ENCODE measurements around the gene FOXE3. TPM values are rescaled to one million over a fixed set of nuclear protein-coding genes. Genes with fewer than 3 reads are reported as not detected.
A peak's percentile ranks its signal among the peaks of the same experiment; 100 is the strongest.

FOXE3 gene
- total RNA-seq, 2 donors from 2014 or later, result not detected

DNA sequence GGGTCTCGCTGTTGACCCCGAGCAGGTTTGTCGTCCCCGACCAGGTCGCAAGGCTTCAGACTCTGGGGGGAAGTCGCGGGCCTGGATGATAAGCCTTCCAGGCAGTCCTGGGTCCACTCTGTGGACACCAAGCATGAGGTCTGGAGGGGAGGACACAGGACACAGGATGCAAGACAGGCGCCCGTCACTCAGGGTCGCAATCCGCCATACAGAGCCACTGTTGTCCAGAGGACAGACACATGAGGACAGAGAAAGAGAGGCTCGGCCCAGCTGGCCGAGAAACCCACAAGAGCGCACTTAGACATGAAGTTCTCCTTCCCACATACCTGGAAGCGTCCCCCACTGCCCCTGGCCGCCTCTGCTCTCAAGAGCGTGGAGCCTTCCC, 16.9 kb downstream of the FOXE3 start:
- Mint-ChIP-seq H3K27me3 (no peaks in the 10 kb centered on the region), H3K4me1 (peaks cover 38% of the 10 kb centered on the region), H3K36me3 (ENCODE audit: low read depth) (peaks cover 2% of the 10 kb centered on the region), H3K4me3 (peak overlapping the region; percentile 72), H3K27ac (no peak overlapping the region)
- no peaks in the 10 kb centered on the region for H3K9me3 ChIP-seq (ENCODE audit: control insufficient read depth, low read length, poor library complexity, severe bottlenecking)
- DNase-seq (no peak), ATAC-seq (no peak)

DNA sequence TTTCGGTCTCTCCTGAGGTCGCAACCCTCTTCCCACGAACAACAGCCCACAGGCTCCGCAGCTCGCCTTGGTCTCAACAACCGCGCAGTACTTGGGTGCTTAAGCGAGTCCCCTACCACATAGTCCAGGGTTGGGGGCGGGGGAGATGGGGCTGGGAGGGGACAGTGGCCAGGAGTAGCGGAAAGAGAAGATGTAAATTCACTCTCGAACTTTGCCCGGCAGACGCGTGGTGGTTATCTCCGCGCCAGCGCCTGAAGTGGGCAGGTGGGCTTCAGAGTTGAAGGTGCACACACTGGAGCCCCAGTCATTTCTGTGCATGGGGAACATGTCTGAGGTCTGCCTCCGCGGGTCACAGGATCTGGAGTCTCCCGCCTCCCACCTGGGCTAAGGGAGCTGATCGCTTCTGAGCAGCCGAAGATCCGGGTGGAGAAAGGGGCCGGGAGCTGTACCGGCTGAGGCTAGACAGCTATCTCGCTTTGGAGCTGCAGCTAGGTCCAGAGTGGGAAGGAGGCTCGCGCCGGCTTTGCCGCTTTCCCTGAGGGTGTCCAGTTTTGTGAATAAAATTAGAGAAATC, 17.5 kb downstream of the FOXE3 start:
- peaks cover 2% of the 10 kb centered on the region for H3K36me3 Mint-ChIP-seq (ENCODE audit: low read depth)
- H3K4me1 Mint-ChIP-seq, result peaks cover 38% of the 10 kb centered on the region
- DNase-seq (no peak), ATAC-seq (no peak)
- H3K4me3 Mint-ChIP-seq, result peak overlapping the region; percentile 72
- H3K9me3 ChIP-seq (ENCODE audit: control insufficient read depth, low read length, poor library complexity, severe bottlenecking), result no peaks in the 10 kb centered on the region
- H3K27me3 Mint-ChIP-seq, result no peaks in the 10 kb centered on the region
- no peak overlapping the region for H3K27ac Mint-ChIP-seq

DNA sequence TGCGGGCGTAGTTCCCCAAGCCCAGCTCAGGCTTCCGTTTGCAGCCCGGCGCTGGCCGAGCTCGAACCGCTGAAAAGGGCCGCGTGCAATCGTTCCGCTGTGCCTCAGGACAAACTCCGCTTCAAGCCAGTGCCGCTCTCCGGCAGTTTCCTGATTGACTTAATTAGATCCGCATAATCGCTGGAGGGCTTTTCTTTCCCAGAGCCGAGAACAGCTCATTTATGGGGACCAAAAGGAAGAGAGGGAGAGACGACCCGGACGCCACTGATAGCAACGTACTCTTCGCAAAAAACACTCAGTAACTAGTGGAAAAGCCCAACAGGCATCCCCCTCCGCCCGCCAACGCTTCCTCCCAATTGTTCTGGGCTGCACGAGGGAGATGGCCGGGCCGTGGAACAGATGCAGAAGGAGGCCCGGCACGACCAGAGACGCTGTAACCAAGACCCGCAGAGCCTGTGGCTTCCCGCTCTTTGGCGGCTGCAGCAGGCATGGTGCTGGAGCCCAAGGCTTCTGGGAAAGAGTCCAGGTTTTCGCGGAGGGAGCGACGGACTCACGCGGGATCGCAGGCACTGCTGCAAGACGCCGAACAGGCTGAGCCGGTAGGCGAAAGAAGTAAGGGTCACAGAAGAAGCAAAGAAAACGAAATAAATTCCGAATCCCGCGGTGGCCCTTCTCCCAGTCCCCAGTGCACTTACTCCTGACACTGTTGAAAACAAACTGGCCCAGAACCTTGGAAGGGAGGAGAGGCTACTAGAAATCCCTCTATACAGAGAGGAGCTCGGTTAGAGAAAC, 18.2 kb downstream of the FOXE3 start:
- DNase-seq (no peak), ATAC-seq (no peak)
- Mint-ChIP-seq H3K27ac (no peak overlapping the region), H3K4me3 (no peak overlapping the region), H3K36me3 (ENCODE audit: low read depth) (peaks cover 2% of the 10 kb centered on the region), H3K4me1 (peaks cover 36% of the 10 kb centered on the region), H3K27me3 (no peaks in the 10 kb centered on the region)
- no peaks in the 10 kb centered on the region for H3K9me3 ChIP-seq (ENCODE audit: control insufficient read depth, low read length, poor library complexity, severe bottlenecking)

DNA sequence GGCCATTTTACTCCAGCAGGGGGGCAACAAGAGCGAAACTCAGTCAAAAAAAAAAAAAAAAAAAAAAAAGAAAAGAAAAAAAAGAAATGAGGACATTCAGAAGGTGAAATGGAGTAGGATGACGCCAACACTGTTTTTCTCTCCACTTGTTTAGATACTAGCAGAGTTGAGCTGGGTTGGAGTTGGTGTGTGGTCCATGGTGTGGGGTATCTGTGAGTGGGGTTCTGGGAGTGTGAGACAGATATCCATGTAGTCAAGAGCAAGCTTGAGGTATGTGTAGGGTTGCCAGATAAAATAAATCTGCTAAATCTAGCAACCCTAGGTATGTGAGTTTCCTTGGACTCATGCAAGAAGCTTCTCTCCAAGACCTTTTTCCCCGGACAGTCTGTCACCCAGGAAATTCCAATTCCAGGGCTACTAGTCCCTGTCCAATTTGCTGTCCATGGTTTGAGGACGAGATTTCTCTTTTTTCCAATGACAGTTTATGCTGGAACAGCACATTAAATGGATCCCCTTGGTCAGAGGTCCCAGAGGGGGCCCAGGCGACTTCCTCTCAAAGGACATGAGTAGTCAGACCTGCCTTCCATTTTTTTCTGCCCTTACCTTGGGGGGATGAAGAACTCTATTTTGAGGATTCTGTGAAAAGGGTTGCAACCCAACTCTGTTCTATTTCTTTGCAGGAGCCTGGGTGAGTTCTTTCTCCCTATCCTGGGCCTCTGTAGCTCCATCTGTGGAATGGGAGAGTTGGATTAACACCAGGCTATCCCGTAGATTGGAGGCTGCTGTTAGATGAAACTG, 19.6 kb downstream of the FOXE3 start:
- peak overlapping the region; percentile 96 for H3K4me3 Mint-ChIP-seq
- H3K9me3 ChIP-seq (ENCODE audit: control insufficient read depth, low read length, poor library complexity, severe bottlenecking), result no peaks in the 10 kb centered on the region
- no peak for DNase-seq
- peak overlapping the region; percentile 72 for H3K27ac Mint-ChIP-seq
- no peak for ATAC-seq
- H3K36me3 Mint-ChIP-seq (ENCODE audit: low read depth), result peaks cover 2% of the 10 kb centered on the region
- H3K4me1 Mint-ChIP-seq, result peaks cover 36% of the 10 kb centered on the region
- no peaks in the 10 kb centered on the region for H3K27me3 Mint-ChIP-seq

DNA sequence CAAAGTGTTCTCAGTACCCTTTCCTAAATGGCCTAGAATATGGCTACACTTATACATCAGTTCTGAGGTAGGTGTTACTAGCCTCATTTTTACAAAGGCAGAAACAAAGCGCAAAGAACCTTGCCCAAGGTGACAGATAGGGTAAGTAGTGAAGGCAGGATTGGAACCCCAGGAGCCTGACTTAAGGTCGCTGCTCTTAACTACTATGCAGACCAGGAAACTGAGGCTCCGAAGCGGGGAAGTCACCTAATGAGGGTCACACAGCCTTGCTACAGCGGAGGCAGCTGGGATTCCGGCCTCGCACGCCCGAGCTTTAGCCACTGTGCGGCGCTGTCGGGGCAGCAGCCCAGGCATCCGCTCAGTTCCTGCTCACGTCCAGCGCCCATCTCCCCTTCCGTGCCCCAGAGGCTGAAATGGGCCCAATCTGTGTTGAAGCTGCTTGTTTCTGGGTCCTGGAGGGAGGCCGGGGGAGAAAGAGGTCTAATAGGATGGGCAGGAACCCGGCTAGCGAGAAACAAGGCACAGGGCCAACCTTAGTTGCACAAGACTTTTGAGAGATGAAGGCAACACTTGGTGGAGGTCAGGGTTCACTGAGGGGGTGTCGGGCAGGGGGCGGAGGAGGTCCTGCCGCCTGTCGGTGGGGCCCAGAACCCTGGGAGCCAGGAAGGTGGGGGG, 20.4 kb downstream of the FOXE3 start:
- DNase-seq (peak; percentile 58 to 71 (median 67)), ATAC-seq (peak; percentile 30)
- H3K4me3 Mint-ChIP-seq, result peak overlapping the region; percentile 96
- no peaks in the 10 kb centered on the region for H3K9me3 ChIP-seq (ENCODE audit: control insufficient read depth, low read length, poor library complexity, severe bottlenecking)
- no peaks in the 10 kb centered on the region for H3K36me3 Mint-ChIP-seq (ENCODE audit: low read depth)
- H3K27ac Mint-ChIP-seq, result peak overlapping the region; percentile 72
- H3K4me1 Mint-ChIP-seq, result peaks cover 32% of the 10 kb centered on the region
- H3K27me3 Mint-ChIP-seq, result no peaks in the 10 kb centered on the region

DNA sequence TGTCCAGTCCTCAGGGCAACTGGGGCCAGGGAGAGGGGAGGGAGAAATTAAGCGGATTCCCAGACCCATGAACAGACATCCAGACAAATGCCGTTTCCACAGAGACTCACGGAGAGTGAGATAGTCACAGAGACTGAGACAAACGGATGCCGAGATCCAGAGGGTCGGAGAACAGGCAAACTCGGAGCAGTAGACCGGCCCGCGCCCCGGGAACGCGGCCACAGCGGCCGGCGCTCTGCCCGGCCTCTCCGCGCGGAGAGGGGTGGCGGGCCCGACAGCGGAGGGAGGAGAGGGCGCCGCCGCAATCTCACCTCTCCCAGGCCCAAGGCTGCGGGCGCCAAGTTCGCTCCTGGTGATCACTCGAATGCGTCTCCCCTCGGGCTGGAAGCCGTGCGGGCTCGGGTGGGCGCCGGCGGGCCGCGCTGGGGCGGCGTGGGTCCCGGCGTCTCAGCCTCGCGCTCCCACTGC, 20.9 kb downstream of the FOXE3 start:
- ATAC-seq, result peak; percentile 5
- Mint-ChIP-seq H3K27me3 (no peaks in the 10 kb centered on the region), H3K27ac (peak overlapping the region; percentile 72), H3K36me3 (ENCODE audit: low read depth) (no peaks in the 10 kb centered on the region), H3K4me3 (peak overlapping the region; percentile 96), H3K4me1 (peaks cover 32% of the 10 kb centered on the region)
- H3K9me3 ChIP-seq (ENCODE audit: control insufficient read depth, low read length, poor library complexity, severe bottlenecking), result no peaks in the 10 kb centered on the region
- no peak for DNase-seq

DNA sequence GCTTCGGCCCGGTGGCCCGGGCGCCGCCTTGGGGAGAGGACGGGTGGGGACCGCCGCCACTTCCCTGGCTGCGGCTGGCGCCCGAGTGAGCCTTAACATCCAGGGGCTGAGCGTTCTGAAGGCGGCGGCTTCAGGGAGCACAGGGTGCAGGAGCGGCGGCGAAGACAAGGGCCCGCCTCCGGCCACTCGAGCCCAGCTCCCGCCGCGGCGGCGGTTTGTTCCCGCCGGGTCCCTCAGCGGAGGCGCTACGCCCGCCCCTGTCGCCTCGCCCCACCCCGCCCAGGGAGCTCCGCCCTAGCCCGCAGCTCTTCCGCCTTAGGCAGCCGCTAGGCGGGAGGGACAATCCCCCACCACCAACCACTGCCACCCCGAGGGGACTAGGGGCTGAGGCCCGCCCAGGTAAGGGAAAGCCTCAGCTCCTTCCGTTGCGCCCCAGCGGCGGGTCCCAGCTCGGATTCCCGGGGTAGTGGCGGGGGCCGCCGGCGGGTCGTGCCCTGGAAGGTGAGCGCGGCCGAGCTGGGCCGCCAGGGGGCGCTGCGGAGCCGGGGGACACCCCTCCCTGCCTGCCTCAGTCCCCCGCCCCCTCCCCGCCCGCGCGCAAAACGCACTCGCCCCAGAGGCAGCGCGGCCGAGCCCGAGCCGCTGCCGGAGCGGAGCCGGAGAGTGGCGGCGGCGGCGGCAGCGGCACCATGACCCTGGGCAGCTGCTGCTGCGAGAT, 21.5 kb downstream of the FOXE3 start, which contains the start of gene FOXD2:
Gene FOXD2, plus strand, starts transcription at position 598 of the 718 bp plus-strand sequence. Its CDS starts 92 bp downstream, at position 690.
- peak; percentile 89 for ATAC-seq
- peak within 1 kb of the TSS; percentile 72 for H3K27ac Mint-ChIP-seq

DNA sequence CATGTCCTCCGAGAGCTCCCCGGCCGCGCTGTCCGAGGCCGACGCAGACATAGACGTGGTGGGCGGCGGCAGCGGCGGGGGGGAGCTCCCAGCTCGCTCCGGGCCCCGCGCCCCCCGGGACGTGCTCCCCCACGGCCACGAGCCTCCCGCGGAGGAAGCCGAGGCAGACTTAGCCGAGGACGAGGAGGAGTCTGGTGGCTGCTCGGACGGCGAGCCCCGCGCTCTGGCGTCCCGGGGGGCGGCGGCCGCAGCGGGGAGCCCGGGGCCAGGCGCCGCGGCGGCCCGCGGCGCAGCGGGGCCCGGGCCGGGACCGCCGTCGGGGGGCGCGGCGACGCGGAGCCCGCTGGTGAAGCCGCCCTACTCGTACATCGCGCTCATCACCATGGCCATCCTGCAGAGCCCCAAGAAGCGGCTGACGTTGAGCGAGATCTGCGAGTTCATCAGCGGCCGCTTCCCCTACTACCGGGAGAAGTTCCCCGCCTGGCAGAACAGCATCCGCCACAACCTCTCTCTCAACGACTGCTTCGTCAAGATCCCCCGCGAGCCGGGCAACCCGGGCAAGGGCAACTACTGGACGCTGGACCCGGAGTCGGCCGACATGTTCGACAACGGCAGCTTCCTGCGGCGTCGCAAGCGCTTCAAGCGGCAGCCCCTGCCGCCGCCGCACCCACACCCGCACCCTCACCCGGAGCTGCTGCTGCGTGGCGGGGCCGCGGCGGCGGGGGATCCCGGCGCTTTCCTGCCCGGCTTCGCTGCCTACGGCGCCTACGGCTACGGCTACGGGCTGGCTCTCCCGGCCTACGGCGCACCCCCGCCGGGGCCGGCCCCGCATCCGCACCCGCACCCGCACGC, 22.3 kb downstream of the FOXE3 start:
- ATAC-seq (no peak), DNase-seq (peak in 1 of 3 donors; percentile 24)
- Mint-ChIP-seq H3K4me1 (peaks cover 22% of the 10 kb centered on the region), H3K27me3 (no peaks in the 10 kb centered on the region), H3K36me3 (ENCODE audit: low read depth) (no peaks in the 10 kb centered on the region), H3K27ac (no peak overlapping the region), H3K4me3 (peak overlapping the region; percentile 84)
- no peaks in the 10 kb centered on the region for H3K9me3 ChIP-seq (ENCODE audit: control insufficient read depth, low read length, poor library complexity, severe bottlenecking)

More for the DNA sequence above, 21.5 kb downstream of the FOXE3 start, which contains the start of gene FOXD2:
- peaks cover 27% of the 10 kb centered on the region for H3K4me1 Mint-ChIP-seq
- H3K9me3 ChIP-seq (ENCODE audit: control insufficient read depth, low read length, poor library complexity, severe bottlenecking), result no peaks in the 10 kb centered on the region
- peak; percentile 90 to 96 (median 96) for DNase-seq
- no peaks in the 10 kb centered on the region for H3K36me3 Mint-ChIP-seq (ENCODE audit: low read depth)
- no peaks in the 10 kb centered on the region for H3K27me3 Mint-ChIP-seq
- H3K4me3 Mint-ChIP-seq, result peak within 1 kb of the TSS; percentile 96

DNA sequence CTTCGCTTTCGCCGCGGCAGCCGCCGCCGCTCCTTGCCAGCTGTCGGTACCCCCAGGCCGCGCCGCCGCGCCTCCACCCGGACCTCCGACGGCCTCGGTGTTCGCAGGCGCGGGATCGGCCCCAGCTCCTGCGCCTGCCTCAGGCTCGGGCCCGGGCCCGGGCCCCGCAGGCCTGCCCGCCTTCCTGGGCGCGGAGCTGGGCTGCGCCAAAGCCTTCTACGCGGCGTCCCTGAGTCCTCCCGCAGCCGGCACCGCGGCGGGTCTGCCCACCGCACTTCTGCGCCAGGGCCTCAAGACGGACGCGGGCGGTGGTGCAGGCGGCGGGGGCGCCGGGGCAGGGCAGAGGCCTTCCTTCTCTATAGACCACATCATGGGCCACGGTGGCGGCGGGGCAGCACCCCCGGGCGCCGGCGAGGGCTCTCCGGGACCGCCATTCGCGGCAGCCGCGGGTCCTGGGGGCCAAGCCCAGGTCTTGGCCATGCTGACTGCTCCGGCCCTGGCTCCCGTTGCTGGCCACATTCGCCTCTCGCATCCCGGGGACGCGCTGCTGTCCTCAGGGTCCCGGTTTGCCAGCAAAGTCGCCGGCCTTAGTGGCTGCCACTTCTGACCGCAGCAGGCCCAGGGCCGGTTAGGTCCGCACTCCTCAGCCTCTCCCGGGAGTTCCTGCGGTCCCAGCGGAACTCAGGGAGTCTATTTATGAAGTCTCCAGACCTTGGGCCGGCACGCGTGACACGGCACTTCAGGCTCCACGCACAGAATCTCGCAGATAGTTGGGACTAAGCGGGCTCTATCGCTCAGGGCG, 23.1 kb downstream of the FOXE3 start:
- Mint-ChIP-seq H3K4me3 (peak overlapping the region; percentile 84), H3K4me1 (peaks cover 22% of the 10 kb centered on the region), H3K27ac (no peak overlapping the region), H3K36me3 (ENCODE audit: low read depth) (no peaks in the 10 kb centered on the region), H3K27me3 (no peaks in the 10 kb centered on the region)
- no peak for ATAC-seq
- no peaks in the 10 kb centered on the region for H3K9me3 ChIP-seq (ENCODE audit: control insufficient read depth, low read length, poor library complexity, severe bottlenecking)
- no peak for DNase-seq

DNA sequence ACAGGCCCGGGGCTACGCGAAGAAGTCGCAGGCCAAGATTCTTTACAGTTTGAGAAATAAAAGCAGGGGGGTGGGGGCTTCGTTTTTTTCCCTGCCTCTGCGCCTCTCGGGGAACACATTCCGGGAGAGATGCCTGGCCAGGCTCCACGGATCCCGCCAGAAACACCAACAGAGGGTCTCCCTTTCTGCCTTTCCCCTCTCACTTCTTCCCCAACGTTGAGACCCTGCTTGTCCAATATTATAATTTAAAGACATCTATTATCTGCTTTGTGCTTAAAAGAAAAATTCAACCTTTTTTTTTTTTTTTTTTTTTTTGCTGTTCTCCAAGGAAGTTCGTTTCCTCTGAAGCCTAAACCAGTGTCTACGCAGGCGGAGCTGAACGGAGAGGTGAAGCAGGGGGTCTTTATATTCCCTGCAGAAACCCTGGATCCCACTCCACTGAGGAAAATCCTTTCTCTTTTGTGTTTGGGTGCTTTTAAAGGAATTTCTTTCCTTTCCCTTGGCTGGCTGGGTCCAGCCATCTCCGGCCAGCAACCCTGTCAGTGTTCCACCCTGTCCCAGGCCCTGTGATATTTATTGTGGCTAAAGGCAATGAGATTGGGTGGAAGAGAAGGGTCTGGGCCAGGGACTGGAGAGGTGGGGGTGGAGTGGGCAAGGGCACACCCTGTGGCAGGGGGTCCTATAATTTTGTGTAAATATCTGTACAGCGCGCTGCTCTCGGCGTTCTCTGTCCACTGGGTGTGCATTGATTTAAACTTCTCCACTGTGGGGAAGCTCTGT, 23.9 kb downstream of the FOXE3 start:
- H3K4me1 Mint-ChIP-seq, result peaks cover 21% of the 10 kb centered on the region
- no peak for ATAC-seq
- no peaks in the 10 kb centered on the region for H3K9me3 ChIP-seq (ENCODE audit: control insufficient read depth, low read length, poor library complexity, severe bottlenecking)
- no peaks in the 10 kb centered on the region for H3K27me3 Mint-ChIP-seq
- no peak for DNase-seq
- H3K4me3 Mint-ChIP-seq, result peak overlapping the region; percentile 39
- no peak overlapping the region for H3K27ac Mint-ChIP-seq
- H3K36me3 Mint-ChIP-seq (ENCODE audit: low read depth), result no peaks in the 10 kb centered on the region
